LNCaP clone FGC (cell line): ENCODE results near the gene TLR3.

Experiments
- DNase-seq: peaks from one replicate; pipeline ENCODE4 v3.0.0-alpha.2; 2011; ENCODE audit warnings: low read depth
- H3K4me3 ChIP-seq: 2 replicates; pipeline ENCODE4 v1.5.1; 2011; ENCODE audit warnings: mild to moderate bottlenecking, low read depth, low read length, control low read depth
- CTCF ChIP-seq: IDR thresholded peaks from 2 replicates; pipeline ENCODE4 v1.5.1; 2012; ENCODE audit warnings: mild to moderate bottlenecking; ENCODE audit not compliant: control insufficient read depth, insufficient read depth; ENCODE audit errors: extremely low read depth

TLR3 gene

DNA sequence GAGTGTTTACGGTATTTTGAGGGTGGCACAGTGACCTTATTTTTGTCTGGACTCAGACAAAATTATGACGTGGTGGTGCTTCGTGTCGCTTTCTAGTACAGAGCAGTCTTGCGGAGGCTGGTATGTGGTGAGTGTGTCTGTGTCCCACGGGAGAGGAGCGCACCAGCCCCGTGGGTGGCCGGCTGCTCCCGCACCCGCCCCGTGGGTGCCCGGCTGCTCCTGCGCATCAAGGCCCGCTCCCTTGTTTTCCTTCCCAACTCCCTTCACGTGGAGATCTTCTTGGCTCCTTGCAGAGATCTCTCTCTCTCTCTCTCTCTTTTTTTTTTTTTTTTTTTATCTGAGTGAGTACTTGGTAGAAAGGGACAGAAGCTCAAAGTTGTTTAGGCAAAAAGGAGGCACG, 23.3 kb downstream of the TLR3 start:
- no peak overlapping the region for H3K4me3 ChIP-seq
- no peak for TF ChIP-seq CTCF
- no peak for DNase-seq

DNA sequence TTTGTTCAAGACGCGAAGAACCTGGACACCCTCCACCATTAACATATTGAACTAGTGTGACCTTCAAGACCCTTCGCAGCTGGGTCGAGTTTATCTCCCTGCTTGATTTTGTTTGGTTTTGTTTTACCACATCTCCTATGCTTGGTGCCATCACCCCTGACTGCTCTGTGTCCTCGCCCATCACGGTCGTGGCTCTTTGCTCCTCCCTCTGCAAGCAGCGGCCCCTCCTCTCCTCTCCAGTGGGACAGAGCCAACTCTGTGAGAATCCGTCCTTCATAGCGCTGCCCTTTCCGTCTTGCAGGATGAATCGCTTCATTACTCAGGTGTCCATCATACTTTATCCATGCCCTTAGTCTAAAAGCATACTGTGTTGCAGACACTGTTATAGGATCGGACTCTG, 26.4 kb downstream of the TLR3 start:
- no peak for TF ChIP-seq CTCF
- no peak for DNase-seq
- no peak overlapping the region for H3K4me3 ChIP-seq

GRCh38 chr4:186096681-186097165, 27.8 kb downstream of the TLR3 start:
- no peak overlapping the region for H3K4me3 ChIP-seq
- no peak for TF ChIP-seq CTCF
- DNase-seq, result no peak

- no peak overlapping the region for H3K4me3 ChIP-seq
- TF ChIP-seq CTCF, result no peak
These were observed 28.4 kb downstream of the TLR3 start for GRCh38 chr4:186097386-186097785.

DNA sequence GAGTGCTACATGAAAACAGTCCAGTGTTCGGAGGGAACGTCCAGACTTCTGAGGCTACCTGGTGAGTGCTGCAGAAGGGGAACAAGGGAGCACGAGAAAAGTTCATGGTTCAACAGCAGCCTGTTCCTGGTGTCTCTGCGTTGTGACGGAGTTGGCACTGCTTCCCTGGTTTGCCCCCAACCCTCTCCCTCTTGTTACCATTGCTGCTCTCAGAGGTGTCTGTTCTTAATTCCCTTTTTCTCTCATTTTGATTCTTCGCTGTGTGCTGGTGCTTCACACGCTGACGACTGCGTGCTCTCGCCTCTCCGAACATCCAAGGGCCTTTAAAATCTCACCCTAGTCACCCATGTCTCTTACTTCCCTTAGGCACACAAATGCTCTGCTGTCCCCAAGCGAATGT, 34.0 kb downstream of the TLR3 start:
- TF ChIP-seq CTCF, result no peak
- no peak for DNase-seq
- H3K4me3 ChIP-seq, result no peak overlapping the region

More at GRCh38 chr4:186097386-186097785, 28.4 kb downstream of the TLR3 start:
- DNase-seq, result no peak

GRCh38 chr4:186104114-186104889, 35.3 kb downstream of the TLR3 start, which contains the start of gene FAM149A:
TSS of gene FAM149A (plus strand) at chr4:186104704.
- no peak within 1 kb of the TSS for H3K4me3 ChIP-seq
- no peak for TF ChIP-seq CTCF
- DNase-seq, result no peak

- DNase-seq, result no peak
These were observed 36.1 kb downstream of the TLR3 start for GRCh38 chr4:186104890-186105646.

More at GRCh38 chr4:186104890-186105646, 36.1 kb downstream of the TLR3 start:
- no peak for TF ChIP-seq CTCF
- no peak overlapping the region for H3K4me3 ChIP-seq
